Mammary epithelial cell (primary cell): Measurements from ENCODE around the gene DCDC1.

Experiments used
- EZH2 ChIP-seq: IDR thresholded peaks from 2 replicates; pipeline ENCODE4 v1.6.1; 2012; ENCODE audit warnings: low read length, inconsistent platforms, borderline replicate concordance
- TF ChIP-seq, protein P1 (sequence below), 2 donors: IDR thresholded peaks in 1 of 2; conservative IDR thresholded peaks in 1 of 2; 2 replicates each; pipeline ENCODE4 v1.5.1; 2011 to 2012; ENCODE audit warnings: inconsistent platforms in 2 of 2, low read length in 2 of 2, mild to moderate bottlenecking in 2 of 2, control low read depth in 1 of 2, low read depth in 1 of 2; ENCODE audit not compliant: insufficient read depth in 1 of 2; ENCODE audit errors: extremely low read depth in 1 of 2

DNA sequence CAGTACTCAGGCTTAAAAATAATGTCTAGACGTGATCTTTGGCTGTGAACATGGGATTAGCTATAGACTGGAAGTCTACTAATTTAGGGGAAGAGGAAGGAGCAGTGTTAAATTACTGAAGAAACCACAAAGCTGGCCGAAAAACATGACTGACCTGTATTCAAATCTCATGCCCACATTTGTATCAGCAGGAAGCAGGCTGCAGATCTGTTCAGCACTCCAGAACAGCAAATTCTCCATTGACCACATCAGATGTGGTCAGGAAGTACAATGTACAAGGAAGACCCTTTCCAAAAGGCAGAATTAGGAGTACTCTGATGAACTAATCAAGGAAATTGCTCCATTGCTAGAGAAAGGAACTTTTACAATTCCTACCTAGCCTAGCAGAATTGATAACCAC lies 31.7 kb downstream of the DCDC1 start:
- TF ChIP-seq, protein P1, sequence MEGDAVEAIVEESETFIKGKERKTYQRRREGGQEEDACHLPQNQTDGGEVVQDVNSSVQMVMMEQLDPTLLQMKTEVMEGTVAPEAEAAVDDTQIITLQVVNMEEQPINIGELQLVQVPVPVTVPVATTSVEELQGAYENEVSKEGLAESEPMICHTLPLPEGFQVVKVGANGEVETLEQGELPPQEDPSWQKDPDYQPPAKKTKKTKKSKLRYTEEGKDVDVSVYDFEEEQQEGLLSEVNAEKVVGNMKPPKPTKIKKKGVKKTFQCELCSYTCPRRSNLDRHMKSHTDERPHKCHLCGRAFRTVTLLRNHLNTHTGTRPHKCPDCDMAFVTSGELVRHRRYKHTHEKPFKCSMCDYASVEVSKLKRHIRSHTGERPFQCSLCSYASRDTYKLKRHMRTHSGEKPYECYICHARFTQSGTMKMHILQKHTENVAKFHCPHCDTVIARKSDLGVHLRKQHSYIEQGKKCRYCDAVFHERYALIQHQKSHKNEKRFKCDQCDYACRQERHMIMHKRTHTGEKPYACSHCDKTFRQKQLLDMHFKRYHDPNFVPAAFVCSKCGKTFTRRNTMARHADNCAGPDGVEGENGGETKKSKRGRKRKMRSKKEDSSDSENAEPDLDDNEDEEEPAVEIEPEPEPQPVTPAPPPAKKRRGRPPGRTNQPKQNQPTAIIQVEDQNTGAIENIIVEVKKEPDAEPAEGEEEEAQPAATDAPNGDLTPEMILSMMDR (conservative IDR thresholded peaks at IDR 0.05 in 1 of 2, IDR thresholded peaks at IDR 0.05 in 1 of 2; ENCODE audit: extremely low read depth in 1 of 2, insufficient read depth in 1 of 2, low read depth in 1 of 2, low read length in 2 of 2), result no peak
- TF ChIP-seq EZH2, result no peak
